ENCODE data around the gene RPL38. TPM values are rescaled to one million over a fixed set of nuclear protein-coding genes. Genes with fewer than 3 reads are reported as not detected.
A peak's percentile ranks its signal among the peaks of the same experiment; 100 is the strongest.

RPL38 gene
- total and polyA plus RNA-seq, 2 of the 4 experiments (the other 2 are of a cell fraction), result 111 to 527 TPM

DNA sequence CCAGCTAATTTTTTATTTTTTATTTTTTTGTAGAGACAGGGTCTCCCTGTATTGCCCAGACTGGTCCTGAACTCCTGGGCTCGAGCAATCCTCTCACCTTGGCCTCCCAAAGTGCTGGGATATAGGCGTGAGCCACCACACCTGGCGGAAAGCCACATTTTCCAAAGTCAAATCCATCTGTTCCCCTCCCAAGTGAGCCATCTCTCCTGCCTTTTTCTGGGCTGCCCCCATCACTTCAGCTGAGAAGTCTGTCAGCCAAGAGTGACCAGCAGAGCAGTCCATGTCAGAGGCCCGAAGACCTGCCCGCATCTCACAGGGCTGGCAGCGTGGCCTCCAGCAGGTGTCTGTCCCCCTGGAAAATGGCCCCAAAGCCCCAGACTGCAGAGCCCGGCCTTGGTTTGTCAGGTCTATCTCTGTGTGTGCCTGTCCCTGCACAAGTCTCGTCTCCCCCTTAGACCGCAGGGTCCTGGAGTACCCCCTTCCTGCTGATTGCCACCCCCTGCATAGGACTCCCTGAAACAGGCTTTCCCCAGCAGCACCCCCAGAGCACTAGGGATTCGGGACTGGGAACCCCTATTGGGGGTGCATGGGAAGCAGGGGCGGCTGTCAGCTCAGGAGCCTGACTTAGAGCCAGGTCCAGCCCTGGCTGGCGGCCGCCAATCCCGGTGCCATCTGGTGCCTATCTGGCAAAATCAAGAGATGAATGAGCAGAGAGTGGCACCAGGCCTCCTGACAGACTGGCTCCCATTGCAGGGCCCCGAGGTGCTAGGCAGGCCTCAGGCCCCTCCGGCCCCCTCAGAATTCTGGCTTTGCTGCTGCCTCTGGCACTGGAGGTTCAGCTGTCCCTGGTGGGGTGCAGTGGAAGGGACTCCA lies 17.7 kb downstream of the RPL38 start:
- no peak overlapping the region for H4K8ac ChIP-seq (ENCODE audit: low read depth in 2 of 2, low read length in 2 of 2)
- H4K5ac ChIP-seq (ENCODE audit: low read depth, low read length), result no peak overlapping the region
- H3K56ac ChIP-seq (ENCODE audit: extremely low read depth, insufficient read depth, low read length), result no peak overlapping the region
- no peak overlapping the region for H3K18ac ChIP-seq (ENCODE audit: low read depth, low read length)
- H3K4ac ChIP-seq (ENCODE audit: low read depth, low read length), result no peak overlapping the region
- no peaks in the 10 kb centered on the region for H3K4me1 ChIP-seq (ENCODE audit: control insufficient read depth, insufficient read depth, low read length)
- no peak overlapping the region for H3K9ac ChIP-seq (ENCODE audit: low read depth, low read length)
- H3K27me3 ChIP-seq (ENCODE audit: control insufficient read depth, insufficient read depth, low read length), result no peaks in the 10 kb centered on the region; the same call in 1 of the 2 replicates
- H2AK5ac ChIP-seq (ENCODE audit: low read depth, low read length), result no peak overlapping the region
- H3K36me3 ChIP-seq (ENCODE audit: control insufficient read depth, insufficient read depth, low read length), result no peaks in the 10 kb centered on the region
- H2BK5ac ChIP-seq (ENCODE audit: low read depth, low read length, poor library complexity, severe bottlenecking), result no peak overlapping the region
- H3K27ac ChIP-seq (ENCODE audit: insufficient read depth, low read length), result no peak overlapping the region
- no peak overlapping the region for H3K4me3 ChIP-seq (ENCODE audit: insufficient read depth, low read depth, low read length)
- no TSS peak for BruUV-seq (replicated peaks)
- intact Hi-C loops (cut with micrococcal nuclease) (no loop called here), in situ Hi-C loops (cut with MboI; ENCODE audit: low sequenced_read_pairs) (loop anchor here (25.0 kb wide), 1 partner anchor 641 kb away; the partner anchor contains the start of genes FDXR and GRIN2C), dilution Hi-C loops (cut with HindIII; ENCODE audit: low sequenced_read_pairs, unreplicated experiment) (no loop called here)
- H3K79me1 ChIP-seq (ENCODE audit: low read depth in 1 of 2, low read length in 2 of 2), result no peaks in the 10 kb centered on the region
- H2BK20ac ChIP-seq (ENCODE audit: low read depth, low read length), result no peak overlapping the region
- DNase-seq, result no peak
- H3K9me3 ChIP-seq (ENCODE audit: control insufficient read depth, insufficient read depth, low read length), result no peaks in the 10 kb centered on the region
- no peak overlapping the region for H2BK15ac ChIP-seq (ENCODE audit: low read depth, low read length)
- ATAC-seq (ENCODE audit: low read depth), result no peak
- H2AFZ ChIP-seq (replicated peaks; ENCODE audit: low read length, poor library complexity), result no peak overlapping the region
- no peak overlapping the region for H3K14ac ChIP-seq (replicated peaks; ENCODE audit: low read depth, low read length)
- no peaks in the 10 kb centered on the region for H3K9me1 ChIP-seq (ENCODE audit: insufficient read depth, low read length)
- peak overlapping the region; percentile 42 for H2AK9ac ChIP-seq (replicated peaks; ENCODE audit: low read depth, low read length, poor library complexity)
- POLR2A ChIA-PET (ENCODE audit: unreplicated experiment), result no interaction called here
- CTCF ChIA-PET, result interaction anchor here (0.7 kb wide), 1 partner anchor 36 kb away, joined by 3 read pairs; no protein-coding TSS in a partner anchor
- TF ChIP-seq BHLHE40 (IDR thresholded peaks at IDR 0.05; ENCODE audit: low read depth, low read length) (no peak), USF2 (IDR thresholded peaks at IDR 0.05; ENCODE audit: low read depth, low read length) (no peak), NFE2L2 (IDR thresholded peaks at IDR 0.05; ENCODE audit: low read depth, low read length) (no peak), RFX5 (IDR thresholded peaks at IDR 0.05; ENCODE audit: low read depth, low read length) (no peak), MXI1 (IDR thresholded peaks at IDR 0.05; ENCODE audit: borderline replicate concordance, low read depth, low read length) (no peak)
- no peaks in the 10 kb centered on the region for H4K20me1 ChIP-seq (ENCODE audit: insufficient read depth, low read length)
- H4K91ac ChIP-seq (ENCODE audit: insufficient read depth, low read depth, low read length), result no peak overlapping the region
- H2BK120ac ChIP-seq (ENCODE audit: low read depth, low read length), result no peak overlapping the region
- H3K23ac ChIP-seq (ENCODE audit: low read depth, low read length), result no peak overlapping the region
- H3K4me2 ChIP-seq (ENCODE audit: low read depth, low read length), result no peak overlapping the region
- WGBS, 2 experiments (ENCODE audit: extremely low coverage in 2 of 2, insufficient read length in 1 of 2), result 67% methylated on average over 6 of the region's 16 CpGs; no CpG with 5 or more reads in 1 of the 2 experiments
